Raji (cell line): Measurements from ENCODE around the gene NAALAD2.
"Not testable (repeated sequence)": the region's sequence is repeated elsewhere in the genome, so short reads cannot be mapped to it uniquely, and the experiment has no call there.

ENCODE experiments used
- POLR2A ChIP-seq: IDR thresholded peaks from 2 replicates; pipeline ENCODE4 v1.6.1; 2011; ENCODE audit warnings: low read depth, low read length, control low read depth; ENCODE audit not compliant: insufficient read depth

Gene NAALAD2

DNA sequence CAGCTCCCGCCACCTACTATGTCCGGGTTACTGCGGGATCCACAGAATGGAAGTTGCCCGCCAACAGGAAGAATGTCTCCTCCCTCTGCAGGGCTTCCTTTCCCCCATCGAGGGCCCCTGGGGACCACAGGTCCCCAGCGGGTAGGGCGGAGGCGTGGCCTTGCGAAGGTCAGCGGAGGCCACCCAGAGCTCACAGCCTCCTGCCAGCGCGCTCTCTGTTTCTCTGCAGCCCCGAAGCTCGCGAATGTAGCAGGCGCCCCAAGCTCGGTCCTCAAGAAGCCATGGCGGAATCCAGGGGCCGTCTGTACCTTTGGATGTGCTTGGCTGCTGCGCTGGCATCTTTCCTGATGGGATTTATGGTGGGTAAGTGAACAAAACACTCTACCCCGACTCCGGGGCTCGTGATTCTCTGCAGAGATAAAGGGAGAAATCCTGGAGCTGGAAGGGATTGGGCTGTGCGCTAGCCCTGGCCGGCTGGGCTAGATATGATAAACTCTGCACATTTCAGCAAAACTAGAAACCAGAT is at the start of gene NAALAD2:
NAALAD2 (plus strand) TSS at position 186 of the 526 bp plus-strand sequence; CDS start at position 282, 96 bp downstream.
- TF ChIP-seq POLR2A: no peak

DNA sequence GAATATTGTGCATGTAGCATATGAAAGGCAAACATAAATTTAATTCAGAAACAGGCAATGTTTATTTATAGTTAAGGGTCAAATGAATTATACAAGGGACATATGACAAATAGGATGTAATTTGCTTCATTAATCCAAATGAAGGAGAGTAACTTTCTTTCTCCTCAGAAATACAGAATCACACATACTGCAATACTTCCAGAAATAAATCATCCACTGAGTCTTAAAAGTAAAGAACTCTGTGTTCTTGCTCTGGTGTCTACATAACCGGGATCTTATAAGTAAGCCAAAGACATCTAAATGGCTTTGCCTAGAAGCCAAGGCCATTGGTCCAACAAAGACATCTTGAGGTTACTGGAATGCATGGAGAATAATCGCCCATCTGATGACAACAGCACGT is 48.8 kb upstream of the NAALAD2 start, which contains the start of gene UBTFL1:
UBTFL1 (plus strand) TSS at position 301 of the 400 bp plus-strand sequence; CDS start at position 301, 0 bp downstream.
- not testable (repeated sequence) for TF ChIP-seq POLR2A

DNA sequence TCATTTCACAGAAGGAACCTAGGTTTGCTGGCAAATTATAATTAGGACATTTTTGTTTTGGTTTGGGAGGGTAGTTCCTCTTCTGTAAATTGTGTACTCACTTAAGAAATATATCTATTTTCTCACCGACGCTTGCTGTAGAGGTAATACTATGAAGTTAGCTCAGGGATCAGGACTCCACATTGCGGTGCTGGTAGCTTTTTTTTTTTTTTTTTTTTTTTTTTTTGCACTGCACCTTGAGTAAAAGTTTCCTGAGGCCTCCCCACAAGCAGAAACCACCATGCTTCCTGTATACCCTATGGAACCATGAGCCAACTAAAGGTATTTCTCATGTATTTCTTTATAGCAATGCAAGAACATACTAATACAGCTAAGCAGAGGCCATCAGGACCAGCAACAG is 34.0 kb upstream of the NAALAD2 start:
- TF ChIP-seq POLR2A: no peak

DNA sequence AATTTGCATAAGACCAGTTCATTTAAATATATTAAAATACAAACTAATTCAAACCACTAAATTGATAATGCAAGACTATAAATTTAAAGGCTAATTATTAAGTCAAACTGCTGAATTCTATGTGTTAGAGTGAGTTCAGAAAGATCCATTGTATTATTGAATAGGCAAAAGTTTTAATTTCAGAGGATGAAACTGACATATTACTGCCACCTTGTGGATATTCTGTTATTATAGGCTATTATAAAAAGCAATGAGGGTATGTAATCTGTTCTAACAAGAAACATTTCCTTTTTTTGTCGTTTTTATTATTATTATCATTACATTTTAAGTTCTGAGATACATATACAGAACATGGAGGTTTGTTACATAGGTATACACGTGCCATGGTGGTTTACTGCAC is 20.9 kb upstream of the NAALAD2 start:
- no peak for TF ChIP-seq POLR2A

DNA sequence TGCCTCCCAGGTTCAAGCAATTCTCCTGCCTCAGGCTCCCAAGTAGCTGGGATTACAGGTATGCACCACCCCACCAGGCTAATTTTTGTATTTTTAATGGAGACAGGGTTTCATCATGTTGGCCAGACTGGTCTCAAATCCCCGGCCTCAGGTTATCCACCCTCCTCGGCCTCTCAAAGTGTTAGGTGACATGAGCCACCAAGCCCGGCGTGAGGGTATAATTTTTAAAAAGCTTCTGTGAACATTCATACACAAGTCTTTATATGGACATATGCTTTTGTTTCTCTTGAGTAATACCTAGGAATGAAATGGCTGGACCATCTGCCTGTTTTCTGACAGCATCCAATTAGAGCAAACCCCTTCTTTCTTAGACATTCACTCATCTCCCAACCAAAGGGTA is 14.3 kb upstream of the NAALAD2 start:
- TF ChIP-seq POLR2A: no peak

DNA sequence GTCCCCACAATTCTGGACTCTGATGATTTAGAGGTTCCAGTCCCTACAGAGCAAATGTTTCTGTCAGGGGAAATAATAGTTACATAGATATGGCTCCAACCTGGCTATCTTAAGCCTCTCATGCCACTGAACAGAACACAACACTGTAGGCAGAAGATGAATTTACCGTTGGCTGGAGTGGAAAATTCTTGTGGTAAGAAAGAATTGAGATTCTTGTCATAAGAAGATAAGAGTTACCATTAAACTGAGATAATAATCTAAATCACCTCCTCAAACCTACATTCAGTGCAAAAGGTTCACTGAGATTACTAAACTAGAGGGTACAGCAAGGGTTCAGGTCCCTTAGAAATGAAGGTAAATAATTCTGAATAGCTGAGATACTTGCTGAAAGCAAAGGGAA is 10.1 kb upstream of the NAALAD2 start:
- no peak for TF ChIP-seq POLR2A

DNA sequence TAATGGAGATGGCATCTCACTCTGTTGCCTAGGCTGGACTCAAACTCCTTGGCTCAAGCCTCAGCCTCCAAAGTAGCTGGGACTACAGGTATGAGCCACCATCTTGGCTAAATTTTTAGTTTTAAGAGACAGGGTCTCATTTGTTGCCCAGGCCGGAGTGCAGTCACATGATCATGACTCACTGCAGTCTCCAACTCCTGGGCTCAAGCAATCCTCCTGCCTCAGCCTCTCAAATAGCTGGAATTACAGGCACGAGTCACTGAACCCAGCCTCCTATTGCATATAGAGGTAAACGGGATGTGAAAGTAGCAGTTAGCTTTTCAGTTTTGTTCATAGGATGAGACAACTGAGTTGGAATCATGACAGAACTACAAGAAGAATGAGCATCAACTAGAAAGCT is 9.5 kb upstream of the NAALAD2 start:
- TF ChIP-seq POLR2A: no peak

DNA sequence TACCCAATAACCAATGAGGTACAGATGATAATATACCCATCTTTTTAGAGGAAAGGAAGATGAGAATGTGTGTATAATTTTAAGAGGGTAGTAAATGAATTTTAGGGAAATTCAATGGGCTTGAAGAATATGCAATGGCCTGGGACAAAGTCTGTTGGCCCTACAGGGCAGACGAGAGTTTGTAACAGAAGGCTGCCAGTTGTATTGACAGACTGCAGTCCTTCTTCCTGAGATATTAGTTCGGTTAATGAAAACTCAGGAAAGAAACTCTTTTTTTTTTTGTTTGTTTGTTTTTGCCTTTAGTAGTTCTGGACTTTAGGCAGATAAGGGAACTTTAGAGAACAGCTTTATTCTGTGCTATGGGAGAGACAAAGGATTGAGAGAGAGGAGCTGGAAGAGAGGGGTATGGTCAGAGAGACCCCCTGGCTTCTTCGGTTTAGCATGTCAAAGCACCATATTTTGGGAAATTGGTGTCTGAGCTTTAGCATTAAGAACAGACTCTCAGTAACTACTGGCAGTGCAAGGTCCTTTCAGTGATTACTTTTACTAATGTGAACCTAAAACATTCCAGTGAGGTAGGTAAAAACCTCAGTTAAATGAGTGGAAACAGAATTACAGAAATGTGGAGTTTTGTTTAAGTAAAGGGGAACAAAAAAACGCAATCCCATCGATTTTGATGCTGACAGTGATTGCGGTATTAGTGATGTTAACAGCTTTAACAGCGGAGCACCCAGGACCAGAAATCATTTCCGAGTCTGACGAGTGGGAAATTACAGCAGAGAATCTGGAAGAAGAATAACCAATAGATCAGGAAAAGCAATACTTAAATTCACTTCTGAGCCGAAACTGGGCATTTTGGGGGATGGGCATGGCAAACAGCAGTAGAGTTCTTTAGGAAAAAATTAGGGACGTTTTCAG is 644 bp upstream of the NAALAD2 start:
- TF ChIP-seq POLR2A: no peak

DNA sequence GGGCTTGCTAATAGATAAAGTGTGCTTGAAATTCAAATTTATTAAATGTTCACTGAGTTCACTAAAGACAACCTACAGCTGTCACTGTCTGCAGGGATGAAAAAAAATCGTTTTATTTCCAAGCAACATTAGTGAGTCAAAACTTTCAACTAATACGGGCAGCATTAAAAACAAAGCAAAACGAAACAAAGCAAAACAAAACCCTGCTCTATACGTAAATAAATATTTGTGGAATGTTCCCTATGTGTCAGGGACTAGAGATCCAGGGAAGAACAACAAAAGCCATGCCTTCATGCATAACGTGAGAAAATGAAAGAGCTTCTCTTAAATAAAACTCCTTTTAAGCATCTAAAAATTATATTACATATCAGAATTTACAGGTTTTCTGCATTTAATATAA is 553 bp downstream of the NAALAD2 start:
- no peak for TF ChIP-seq POLR2A

DNA sequence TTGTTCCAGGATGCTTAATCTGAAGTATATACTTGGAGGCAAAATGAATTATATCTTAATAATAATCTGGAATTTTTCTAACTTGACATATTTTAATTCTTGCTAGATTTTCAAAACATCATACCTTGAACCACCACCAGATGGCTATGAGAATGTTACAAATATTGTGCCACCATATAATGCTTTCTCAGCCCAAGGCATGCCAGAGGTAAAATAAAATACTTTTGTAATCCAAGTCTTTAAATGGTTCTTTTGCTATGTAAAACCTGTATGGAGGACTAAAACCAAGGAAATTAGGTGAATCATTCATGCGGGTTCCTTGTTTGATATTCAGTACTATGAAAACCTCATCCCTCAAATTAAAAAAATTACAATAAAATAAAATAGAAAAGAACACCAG is 14.4 kb downstream of the NAALAD2 start:
- TF ChIP-seq POLR2A: no peak

DNA sequence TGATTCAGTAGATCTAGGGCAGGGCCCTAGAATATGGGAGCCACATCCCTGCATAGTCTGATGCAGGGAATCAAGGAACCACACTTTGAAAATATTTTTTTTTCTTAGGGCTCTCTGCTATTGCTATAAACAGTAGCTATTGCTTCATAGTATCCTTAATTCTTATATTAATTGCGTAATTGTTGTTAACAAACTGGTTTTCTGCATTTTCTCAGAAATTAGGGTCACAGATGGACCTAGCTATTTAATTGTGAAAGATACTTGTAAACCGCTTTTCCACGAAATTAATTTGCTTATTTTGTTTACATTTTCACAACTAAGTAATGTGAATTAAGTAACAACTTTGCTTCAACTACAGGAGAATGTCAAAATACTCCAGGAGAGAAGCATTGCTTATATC is 34.1 kb downstream of the NAALAD2 start:
- no peak for TF ChIP-seq POLR2A

DNA sequence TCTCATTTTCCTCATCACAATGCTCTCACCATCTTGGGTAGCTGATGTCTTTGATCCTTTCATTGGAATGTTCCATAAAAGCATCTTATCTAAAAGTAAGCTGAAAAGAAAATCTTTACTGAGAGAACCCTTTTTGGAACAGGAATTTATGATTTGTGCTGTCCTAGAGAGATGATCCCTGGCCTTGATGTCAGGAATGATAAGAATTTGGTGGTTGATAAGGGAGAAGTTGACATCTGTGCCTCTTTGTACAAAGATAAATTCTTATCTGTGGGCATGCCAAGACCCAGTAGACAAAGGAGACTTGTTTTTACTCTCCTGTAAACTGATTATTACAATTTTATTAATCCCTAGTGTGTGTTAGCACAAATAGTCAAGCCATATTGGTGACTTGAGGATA is 36.9 kb downstream of the NAALAD2 start:
- no peak for TF ChIP-seq POLR2A

DNA sequence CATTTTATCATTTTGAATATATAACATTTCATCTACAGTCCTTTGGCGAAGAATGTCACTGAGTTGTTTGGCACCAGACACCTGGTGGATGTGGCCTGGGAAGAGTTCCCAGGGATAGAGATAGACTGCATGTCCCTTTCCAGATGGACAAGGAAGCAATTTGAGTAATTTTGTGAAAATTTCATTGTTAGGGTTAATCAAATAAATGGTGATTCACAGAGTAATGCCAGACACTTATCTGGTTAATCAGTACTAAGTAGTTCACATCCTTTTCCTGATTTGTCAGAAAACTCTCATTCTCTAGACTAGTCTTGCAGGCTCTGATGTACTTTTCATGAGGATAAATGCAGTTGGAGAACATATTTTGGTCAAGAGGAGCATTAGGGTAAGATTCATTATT is 41.6 kb downstream of the NAALAD2 start:
- TF ChIP-seq POLR2A: no peak

DNA sequence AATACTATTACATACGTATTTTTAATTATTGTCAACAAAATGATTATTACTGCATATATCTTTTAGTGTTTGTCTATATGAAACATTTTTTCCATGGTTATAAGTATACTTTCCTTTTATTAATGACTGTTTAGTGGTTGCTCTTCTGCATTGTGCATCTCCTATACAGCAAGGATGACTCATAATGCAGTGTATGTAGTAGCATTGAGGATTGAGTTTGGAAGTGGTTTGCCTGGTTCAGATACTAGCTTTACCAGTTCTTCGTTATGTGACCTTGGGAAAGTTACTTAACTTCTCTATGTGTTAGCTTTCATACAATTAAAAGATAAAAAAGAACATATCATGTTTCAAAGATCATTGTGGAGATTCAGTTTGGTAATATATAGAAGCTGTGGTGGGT is 44.3 kb downstream of the NAALAD2 start:
- TF ChIP-seq POLR2A: no peak

DNA sequence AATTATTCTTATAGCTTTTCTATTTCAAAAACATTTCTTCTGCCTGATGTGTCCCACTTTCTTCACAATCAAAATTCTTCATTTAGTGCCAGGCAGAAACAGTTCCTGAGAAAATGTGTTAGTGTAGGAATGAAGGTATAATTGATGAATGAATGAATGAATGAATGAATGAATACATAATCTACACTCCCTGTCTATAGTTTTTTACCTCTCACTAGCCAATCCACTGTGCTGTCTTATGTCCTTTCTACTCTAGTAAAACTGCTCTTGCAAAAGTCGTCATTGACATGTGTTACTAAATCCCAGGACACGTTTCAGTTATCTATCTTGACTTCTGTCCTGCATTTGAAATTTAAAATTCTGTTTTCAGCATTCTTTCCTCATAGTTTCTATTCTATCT is 45.5 kb downstream of the NAALAD2 start:
- no peak for TF ChIP-seq POLR2A

DNA sequence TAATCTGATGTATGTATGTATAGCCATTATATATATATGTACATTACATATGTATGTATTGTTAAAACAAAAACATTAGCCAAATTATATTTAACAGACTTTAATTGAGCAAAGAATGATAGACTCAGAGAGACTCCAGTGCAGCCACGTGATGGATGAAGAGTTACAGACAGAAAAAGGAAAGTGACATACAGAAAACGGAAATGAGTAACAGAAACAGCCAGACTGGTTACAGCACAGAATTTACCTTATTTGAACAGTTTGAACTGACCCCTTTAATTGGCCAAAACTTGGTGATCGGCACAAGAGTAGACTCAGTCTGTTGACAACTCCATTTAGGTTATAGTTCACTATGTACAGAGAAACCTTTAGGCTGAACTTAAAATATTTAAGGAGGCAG is 53.4 kb downstream of the NAALAD2 start:
- no peak for TF ChIP-seq POLR2A
